ENCODE data around the gene RBMS1. TPM values are rescaled to one million over a fixed set of nuclear protein-coding genes. Genes with fewer than 3 reads are reported as not detected.

The RBMS1 gene
- total RNA-seq, 2 donors from 2014 or later, result 18.8 to 22.8 TPM

- Histone ChIP-seq H3K4me1 (replicated peaks) (no peaks in the 10 kb centered on the region), H3K27me3 (replicated peaks; ENCODE audit: insufficient read depth) (no peaks in the 10 kb centered on the region), H3K9me3 (no peaks in the 10 kb centered on the region), H3K36me3 (no peaks in the 10 kb centered on the region), H3K4me3 (no peak overlapping the region), H3K27ac (no peak overlapping the region)
- WGBS, result 88% methylated on average over 1 of the region's 1 CpG
- intact Hi-C loops (cut with DNase I), result no loop called here
- no peak for TF ChIP-seq POLR2A (IDR thresholded peaks at IDR 0.05)
- no peak for TF ChIP-seq CTCF (IDR thresholded peaks at IDR 0.05)
- TF ChIP-seq POLR2AphosphoS5 (IDR thresholded peaks at IDR 0.05), result no peak
- DNase-seq (ENCODE audit: low spot score), result no peak
These were observed 193.4 kb downstream of the RBMS1 start for GRCh38 chr2:160300203-160300602.

- Histone ChIP-seq H3K36me3 (no peaks in the 10 kb centered on the region), H3K27ac (no peak overlapping the region), H3K9me3 (no peaks in the 10 kb centered on the region), H3K4me1 (replicated peaks) (no peaks in the 10 kb centered on the region), H3K27me3 (replicated peaks; ENCODE audit: insufficient read depth) (no peaks in the 10 kb centered on the region), H3K4me3 (no peak overlapping the region)
- intact Hi-C loops (cut with DNase I), result no loop called here
- WGBS, result 85% methylated on average over 3 of the region's 3 CpGs
- no peak for DNase-seq (ENCODE audit: low spot score)
- no peak for TF ChIP-seq CTCF (IDR thresholded peaks at IDR 0.05)
- TF ChIP-seq POLR2A (IDR thresholded peaks at IDR 0.05), result no peak
- no peak for TF ChIP-seq POLR2AphosphoS5 (IDR thresholded peaks at IDR 0.05)
These were observed 194.1 kb downstream of the RBMS1 start for GRCh38 chr2:160299540-160299939.

GRCh38 chr2:160298960-160299359 lies 194.6 kb downstream of the RBMS1 start:
- H3K27ac ChIP-seq, result no peak overlapping the region
- TF ChIP-seq POLR2A (IDR thresholded peaks at IDR 0.05) (no peak), POLR2AphosphoS5 (IDR thresholded peaks at IDR 0.05) (no peak), CTCF (IDR thresholded peaks at IDR 0.05) (no peak)
- DNase-seq (ENCODE audit: low spot score), result no peak
- 100% methylated on average over 1 of the region's 1 CpG for WGBS
- no peaks in the 10 kb centered on the region for H3K36me3 ChIP-seq
- H3K9me3 ChIP-seq, result no peaks in the 10 kb centered on the region
- no peaks in the 10 kb centered on the region for H3K4me1 ChIP-seq (replicated peaks)
- no peaks in the 10 kb centered on the region for H3K27me3 ChIP-seq (replicated peaks; ENCODE audit: insufficient read depth)
- intact Hi-C loops (cut with DNase I), result no loop called here
- H3K4me3 ChIP-seq, result no peak overlapping the region

- Histone ChIP-seq H3K4me3 (no peak overlapping the region), H3K4me1 (replicated peaks) (no peaks in the 10 kb centered on the region), H3K27ac (no peak overlapping the region), H3K36me3 (no peaks in the 10 kb centered on the region), H3K27me3 (replicated peaks; ENCODE audit: insufficient read depth) (no peaks in the 10 kb centered on the region), H3K9me3 (no peaks in the 10 kb centered on the region)
- intact Hi-C loops (cut with DNase I), result no loop called here
- TF ChIP-seq CTCF (IDR thresholded peaks at IDR 0.05) (no peak), POLR2AphosphoS5 (IDR thresholded peaks at IDR 0.05) (no peak), POLR2A (IDR thresholded peaks at IDR 0.05) (no peak)
- no peak for DNase-seq (ENCODE audit: low spot score)
- WGBS, result 63% methylated on average over 7 of the region's 7 CpGs
These were observed 197.9 kb downstream of the RBMS1 start for GRCh38 chr2:160295519-160296207.

- Histone ChIP-seq H3K9me3 (no peaks in the 10 kb centered on the region), H3K4me3 (no peak overlapping the region), H3K4me1 (replicated peaks) (no peaks in the 10 kb centered on the region), H3K36me3 (no peaks in the 10 kb centered on the region), H3K27ac (no peak overlapping the region), H3K27me3 (replicated peaks; ENCODE audit: insufficient read depth) (no peaks in the 10 kb centered on the region)
- intact Hi-C loops (cut with DNase I), result no loop called here
- DNase-seq (ENCODE audit: low spot score), result no peak
- TF ChIP-seq POLR2A (IDR thresholded peaks at IDR 0.05) (no peak), POLR2AphosphoS5 (IDR thresholded peaks at IDR 0.05) (no peak), CTCF (IDR thresholded peaks at IDR 0.05) (no peak)
These were observed 198.7 kb downstream of the RBMS1 start for GRCh38 chr2:160294889-160295288.
